ENCODE measurements around the gene STPG4.
"Not testable (repeated sequence)": the region's sequence is repeated elsewhere in the genome, so short reads cannot be mapped to it uniquely, and the experiment has no call there.

The STPG4 gene

DNA sequence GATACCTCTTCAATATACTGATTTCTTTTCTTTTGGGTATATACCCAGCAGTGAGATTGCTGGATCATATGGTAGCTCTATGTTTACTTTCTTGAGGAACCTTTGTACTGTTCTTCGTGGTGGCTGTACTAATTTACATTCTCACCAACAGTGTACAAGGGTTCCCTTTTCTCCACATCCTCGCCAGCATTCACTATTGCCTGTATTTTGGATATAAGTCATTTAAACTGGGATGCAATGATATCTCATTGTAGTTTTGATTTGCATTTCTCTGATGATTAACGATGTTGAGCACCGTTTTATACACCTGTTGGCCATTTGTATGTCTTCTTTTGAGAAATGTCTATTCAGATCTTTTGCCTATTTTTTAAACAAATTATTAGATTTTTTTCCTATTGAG, 30.4 kb downstream of the STPG4 start:
- not testable (repeated sequence) for DNase-seq

DNA sequence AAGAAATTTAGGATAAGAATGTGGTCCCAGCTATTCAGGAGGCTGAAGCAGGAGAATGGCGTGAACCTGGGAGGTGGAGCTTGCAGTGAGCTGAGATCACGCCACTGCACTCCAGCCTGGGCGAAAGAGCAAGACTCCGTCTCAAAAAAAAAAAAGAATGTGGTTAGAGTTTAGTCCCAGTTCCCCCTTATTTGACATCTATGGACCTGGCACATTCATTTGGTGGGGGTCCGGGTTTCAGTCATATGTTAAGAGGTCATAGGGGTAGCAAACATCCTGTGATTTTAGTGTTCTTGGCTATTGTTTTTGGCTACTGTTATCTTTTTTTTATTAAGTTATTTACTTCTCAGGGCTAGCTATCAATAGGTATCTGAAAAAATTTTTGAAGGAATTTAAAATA, 34.7 kb downstream of the STPG4 start:
- not testable (repeated sequence) for DNase-seq

DNA sequence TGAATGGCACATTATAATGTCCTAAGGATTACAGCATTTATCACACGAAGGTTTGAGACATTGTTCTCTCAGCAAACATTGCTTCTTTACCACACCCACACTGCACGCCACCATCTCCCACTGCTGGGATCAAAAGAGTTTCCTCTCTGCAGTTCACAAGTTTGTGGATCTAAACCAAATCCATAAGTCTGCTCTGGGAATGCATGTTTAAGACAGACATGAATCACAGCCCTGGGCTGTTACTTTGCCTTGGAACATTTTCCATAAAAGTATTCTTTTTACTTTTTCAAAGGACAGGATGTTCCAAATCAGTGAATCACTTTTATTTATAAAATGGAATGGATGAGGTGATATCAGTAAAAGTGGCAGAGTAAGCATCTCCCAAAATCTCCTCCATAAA, 36.1 kb downstream of the STPG4 start:
- DNase-seq = no peak

DNA sequence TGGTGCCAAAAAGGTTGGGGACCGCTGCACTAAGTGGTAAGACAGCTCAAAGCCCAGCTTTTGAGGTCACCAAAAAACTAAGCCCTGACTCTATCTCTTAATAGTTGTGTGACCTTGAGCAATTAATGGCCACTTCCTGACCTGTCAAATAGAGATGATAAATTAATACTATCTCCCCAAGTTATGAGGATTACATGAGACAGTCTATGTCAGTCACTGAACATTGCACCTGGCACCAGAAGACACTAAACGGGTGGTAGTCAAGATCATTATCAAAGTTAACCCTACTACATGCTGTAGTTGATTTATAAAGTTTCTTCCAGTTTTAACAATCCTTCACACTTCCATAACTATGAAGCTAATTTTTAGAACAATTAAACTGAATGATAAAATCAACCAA, 36.5 kb downstream of the STPG4 start:
- no peak for DNase-seq

DNA sequence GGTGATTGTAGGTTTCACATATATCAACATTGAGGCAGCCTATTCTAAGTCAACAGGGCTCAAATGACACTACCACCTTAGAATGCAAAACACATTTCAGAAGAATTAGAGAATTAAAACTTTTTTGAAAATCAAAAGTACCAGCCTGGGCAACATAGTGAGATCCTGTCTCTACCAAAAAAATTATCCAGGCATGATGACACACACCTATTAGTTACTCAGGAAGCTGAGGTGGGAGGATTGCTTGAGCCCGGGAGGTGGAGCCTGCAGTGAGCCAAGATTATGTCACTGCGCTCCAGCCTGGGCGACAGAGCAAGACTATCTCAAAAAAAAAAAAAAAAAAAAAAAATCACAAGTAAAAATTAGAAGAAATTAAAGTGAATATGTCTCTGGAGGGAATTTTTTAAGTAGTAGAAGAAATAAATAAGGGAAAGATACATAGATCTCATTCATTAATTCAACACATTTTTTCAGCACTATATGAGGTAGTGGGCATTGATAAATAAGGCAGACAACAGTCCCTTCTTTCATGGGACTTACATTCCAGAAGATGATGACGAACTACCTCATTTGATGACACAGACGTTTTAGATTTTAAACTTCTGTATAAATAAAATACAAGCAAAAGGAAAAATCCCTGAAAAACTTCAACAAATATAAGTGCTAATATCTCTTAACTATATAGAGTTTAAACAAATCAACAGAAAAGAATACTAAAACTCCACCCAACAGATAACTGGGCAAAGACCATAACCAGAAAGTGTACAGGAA, 42.3 kb downstream of the STPG4 start:
- DNase-seq = no peak

DNA sequence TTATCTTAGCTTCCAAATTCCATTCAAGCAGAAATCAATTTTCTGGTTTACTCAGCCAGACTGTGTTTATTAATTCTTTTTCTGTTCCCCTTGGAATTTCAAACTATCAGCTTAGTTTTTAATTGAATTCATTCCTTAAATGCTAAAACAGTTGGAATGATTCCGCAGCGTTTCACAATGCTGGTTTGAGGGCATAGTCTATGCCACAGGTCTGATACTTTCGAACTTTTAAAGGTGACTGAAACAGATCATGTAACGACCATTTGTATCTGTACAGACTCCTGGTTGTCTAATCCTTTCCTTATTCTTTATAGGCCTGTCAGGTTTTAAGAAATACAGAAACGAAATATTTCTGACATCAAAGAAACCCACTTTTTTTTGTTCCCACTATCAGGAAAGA, 45.4 kb downstream of the STPG4 start:
- DNase-seq = no peak

DNA sequence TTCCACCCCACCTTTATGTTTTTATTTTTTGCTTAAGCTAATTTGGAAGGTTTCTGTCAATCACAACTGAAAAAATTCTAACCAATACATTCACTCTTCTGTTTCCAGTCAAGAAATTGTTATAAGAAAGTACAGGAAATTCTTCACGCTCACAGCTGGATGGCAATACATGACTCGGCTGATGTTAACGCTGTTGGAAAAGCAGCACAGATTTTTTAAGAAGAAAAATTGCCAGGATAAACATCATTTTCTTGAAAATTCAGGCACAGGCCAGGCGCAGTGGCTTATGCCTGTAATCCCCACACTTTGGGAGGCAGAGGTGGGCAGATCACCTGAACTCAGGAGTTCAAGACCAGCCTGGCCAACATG, 46.1 kb downstream of the STPG4 start:
- no peak for DNase-seq

DNA sequence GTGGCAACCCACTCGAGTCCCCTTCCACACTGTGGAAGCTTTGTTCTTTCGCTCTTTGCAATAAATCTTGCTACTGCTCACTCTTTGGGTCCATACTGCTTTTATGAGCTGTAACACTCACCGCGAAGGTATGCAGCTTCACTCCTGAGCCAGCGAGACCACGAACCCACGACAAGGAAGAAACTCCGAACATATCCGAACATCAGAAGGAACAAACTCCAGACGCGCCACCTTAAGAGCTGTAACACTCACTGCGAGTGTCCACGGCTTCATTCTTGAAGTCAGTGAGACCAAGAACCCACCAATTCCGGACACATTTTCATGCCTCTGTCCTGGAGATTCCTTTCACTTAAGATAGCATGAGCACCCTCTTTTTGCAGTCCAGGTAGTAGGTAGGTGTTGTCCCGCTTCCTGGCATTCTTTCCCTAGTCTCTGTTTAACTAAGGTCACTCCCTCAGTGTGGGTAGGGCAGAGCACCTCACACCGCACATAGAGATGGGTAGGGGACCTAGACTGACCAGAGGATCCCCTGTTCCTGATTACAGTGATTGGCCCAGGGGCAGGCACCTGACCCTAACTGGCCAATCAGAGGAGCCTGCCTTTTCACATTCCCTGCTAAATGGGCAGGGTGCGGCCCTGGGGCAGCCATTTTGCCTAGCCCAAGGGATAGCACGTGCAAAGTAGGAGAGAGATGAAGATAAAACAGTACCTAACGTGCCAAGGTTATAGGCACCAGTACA, 46.7 kb downstream of the STPG4 start:
- not testable (repeated sequence) for DNase-seq

DNA sequence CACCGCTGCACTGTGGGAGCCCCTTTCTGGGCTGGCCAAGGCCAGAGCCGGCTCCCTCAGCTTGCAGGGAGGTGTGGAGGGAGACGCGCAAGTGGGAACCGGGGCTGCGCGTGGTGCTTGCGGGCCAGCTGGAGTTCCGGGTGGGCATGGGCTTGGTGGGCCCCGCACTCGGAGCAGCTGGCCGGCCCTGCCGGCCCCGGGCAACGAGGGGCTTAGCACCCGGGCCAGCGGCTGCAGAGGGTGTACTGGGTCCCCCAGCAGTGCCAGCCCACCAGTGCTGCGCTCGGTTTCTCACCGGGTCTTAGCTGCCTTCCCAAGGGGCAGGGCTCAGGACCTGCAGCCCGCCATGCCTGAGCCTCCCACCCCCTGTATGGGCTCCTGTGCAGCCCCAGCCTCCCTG, 47.9 kb downstream of the STPG4 start:
- DNase-seq = not testable (repeated sequence)

DNA sequence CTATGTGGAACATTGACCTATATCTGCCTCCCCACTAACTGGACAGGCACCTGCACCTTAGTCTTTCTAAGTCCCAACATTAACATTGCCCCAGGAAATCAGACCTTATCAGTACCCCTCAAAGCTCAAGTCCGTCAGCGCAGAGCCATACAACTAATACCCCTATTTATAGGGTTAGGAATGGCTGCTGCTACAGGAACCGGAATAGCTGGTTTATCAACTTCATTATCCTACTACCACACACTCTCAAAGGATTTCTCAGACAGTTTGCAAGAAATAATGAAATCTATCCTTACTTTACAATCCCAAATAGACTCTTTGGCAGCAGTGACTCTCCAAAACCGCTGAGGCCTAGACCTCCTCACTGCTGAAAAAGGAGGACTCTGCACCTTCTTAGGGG, 48.9 kb downstream of the STPG4 start:
- DNase-seq = not testable (repeated sequence)

DNA sequence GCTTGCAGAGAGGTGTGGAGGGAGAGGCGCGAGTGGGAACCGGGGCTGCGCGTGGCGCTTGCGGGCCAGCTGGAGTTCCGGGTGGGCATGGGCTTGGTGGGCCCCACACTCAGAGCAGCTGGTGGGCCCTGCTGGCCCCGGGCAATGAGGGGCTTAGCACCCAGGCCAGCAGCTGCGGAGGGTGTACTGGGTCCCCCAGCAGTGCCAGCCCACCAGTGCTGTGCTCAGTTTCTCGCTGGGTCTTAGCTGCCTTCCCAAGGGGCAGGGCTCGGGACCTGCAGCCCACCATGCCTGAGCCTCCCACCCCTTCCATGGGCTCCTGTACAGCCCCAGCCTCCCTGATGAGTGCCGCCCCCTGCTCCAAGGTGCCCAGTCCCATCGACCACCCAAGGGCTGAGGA, 55.4 kb downstream of the STPG4 start:
- DNase-seq = not testable (repeated sequence)

DNA sequence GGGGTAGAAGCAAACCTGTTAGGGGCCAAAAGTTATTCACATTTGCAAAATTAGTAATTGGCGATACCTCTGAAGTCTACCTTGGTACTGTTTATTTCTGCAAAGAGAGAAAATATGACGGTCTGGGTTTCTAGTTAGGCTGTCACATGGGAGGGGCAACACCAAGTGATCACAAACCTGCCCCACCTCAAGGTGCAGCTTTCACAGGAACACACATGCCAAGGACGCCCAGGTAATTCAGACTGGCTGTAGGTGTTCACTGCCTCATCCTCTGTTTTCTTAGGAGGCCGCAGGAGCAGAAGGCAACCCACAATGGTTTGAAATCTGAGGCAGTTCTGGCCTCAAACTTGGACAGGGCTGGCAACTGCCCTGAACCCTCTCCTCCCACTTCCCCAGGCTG, 56.2 kb downstream of the STPG4 start:
- no peak for DNase-seq

DNA sequence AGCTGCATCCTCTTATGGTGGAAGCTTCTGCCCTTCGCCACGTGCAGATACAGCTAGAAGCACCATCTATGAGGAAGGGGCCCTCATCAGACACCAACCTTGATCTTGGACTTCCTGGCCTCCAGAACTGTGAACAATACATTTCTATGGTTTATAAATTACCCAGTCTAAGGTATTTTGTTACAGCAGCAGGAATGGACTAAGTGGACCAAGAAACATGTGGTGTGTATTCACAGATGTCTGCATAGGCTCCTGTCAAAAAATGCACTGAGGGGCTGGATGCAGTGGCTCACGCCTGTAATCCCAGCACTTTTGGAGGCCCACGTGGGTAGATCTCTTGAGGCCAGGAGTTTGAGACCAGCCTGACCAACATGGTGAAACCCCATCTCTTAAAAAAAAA, 57.5 kb downstream of the STPG4 start:
- DNase-seq = no peak

DNA sequence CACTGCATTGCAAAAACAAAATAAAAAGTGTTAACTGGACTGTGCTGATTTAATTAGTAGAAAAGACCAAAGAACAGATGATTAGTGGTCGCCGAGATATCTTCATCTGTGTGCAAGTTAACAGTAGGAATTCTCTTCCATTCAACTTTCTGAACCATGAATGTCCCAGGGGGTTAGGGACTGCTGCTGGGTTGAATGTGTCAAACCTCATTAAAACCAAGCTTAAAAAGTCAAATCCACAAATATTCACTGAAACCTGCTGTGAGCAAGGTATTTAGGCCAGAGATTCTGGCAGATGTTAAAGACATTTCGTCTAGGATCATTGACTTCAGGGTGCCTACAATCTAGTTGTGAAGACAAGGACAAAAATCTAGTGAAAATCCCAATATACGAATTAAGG, 58.7 kb downstream of the STPG4 start:
- no peak for DNase-seq

DNA sequence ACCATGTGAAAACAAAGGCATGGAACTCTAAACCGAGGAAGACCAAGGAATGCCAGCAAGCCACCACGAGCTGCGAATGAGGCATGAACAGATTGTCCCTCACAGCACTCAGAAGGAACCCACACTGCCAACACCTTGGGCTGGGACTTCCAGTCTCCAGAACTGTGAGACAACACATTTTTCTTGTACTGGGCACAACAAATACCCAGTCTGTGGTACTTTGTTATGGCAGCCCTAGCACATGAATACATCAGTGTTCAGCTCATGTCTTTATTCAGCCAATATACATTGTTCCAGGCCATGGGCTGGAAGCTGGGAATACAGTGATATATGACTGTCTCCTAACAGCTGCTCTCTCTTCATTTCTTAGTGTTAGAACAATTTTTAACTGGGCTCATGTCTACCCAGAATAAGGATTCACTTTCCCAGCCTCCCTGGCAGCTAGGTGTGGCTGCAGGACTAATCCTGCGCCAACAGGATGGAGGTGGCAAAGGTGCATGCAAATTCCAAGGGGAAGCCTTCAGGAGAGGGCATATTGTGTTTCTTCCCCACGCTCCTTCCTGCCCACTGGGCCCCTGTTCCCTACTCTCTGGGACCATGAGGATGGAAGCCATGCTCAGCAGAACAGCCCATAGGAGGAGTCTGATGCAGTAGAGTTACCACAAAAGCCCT, 59.6 kb downstream of the STPG4 start:
- no peak for DNase-seq

DNA sequence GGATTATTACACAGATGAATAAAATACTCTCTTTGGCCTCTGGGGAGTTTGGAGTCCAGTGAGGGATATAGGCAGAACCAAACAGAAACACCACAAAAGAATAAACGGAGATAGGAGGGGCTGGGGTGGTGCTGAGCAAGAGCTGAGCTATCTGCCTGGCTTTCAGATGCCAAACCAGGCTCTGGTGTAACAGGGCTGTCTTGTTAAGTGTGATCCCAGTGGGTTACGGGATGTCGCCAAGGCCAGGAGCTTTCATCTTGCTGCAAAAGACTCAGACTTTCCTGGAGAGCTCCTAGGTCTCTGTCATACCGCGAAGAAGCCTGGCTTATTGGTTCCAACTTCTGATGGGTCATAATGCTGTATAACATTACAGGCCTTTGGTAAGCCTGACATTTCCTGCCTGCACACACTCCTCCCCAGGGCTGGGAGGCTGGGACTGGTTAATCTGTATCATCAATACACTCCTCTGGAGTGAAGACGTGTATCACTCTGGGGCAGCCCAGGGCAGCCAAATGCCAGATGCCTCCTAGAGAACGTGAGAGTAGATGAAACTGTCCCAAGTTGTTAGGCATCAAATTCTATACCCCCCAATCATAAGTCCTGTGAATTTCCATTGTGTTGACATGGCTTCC, 60.5 kb downstream of the STPG4 start:
- DNase-seq = no peak

DNA sequence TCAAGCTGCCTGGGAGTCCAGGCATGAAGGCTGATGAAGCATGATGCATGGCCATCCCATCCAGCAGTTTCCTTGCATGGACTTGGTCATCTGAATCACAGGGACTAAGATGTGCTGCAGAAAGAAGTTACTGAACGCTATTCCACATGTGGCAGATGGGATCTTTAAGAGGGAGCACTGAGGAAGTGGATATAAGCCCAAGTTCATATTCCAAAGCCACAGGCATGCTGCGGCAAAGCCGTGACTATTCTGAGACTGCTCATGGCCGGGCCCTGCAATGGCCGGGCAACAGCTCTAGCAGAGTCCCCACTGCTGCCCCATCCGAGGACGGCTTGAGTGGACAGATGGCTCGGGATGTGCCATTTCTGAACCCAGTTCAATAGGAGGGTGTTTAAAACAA, 61.5 kb downstream of the STPG4 start:
- no peak for DNase-seq

DNA sequence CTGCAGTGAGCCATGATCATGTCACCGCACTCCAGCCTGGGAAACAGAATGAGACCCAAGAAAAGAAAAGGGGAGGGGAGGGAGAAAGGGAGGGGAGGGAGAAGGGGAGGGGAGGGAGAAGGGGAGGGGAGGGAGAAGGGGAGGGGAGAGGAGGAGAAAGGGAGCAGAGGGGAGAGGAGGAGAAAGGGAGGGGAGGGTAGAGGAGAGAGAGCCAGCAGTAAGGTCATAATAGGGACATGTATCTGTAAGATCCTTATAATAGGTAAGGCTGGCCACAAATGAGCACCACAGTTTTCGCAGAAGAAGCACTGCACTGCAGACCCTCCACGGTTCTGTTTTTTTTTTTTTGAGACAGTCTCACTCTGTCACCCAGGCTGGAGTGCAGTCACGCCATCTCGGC, 62.6 kb downstream of the STPG4 start:
- DNase-seq = no peak

DNA sequence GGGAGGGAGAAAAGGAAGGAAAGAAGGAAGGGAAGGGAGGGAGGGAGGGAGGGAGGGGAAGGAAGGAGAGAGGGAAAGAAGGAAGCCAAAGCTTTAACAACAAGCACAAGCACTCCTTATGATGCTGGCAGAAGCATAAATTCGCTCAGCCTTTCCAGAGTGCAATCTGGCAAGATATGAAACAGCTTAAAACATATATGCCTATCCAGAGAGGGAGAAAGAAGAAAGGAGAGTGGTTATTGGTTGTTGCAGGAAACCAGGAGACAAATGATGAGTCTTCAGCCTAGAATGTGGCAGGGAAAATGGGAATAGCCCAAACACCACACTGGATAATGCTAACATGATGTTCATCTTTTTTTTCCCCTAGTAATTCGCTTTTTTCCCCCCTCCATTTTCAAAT, 64.0 kb downstream of the STPG4 start:
- DNase-seq = no peak

DNA sequence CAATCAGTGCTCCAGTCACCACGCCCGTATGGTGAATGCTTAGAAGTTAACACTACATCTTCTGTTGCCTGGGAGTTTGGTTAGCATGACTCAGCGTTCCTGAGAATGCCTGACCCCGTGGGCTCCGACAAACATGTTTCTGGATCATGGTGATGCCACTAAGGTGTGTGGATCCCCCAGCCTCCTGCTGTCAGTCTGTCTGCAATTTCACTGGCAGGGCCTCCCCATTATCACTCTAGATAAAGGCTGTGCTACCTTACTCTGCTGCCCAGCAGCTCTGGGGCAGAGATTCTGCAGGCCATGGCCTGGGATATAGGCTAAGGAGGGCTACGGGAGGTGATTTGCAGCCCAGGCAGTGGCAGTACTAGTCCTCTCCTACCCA, 66.0 kb downstream of the STPG4 start:
- DNase-seq = peak; percentile 31

DNA sequence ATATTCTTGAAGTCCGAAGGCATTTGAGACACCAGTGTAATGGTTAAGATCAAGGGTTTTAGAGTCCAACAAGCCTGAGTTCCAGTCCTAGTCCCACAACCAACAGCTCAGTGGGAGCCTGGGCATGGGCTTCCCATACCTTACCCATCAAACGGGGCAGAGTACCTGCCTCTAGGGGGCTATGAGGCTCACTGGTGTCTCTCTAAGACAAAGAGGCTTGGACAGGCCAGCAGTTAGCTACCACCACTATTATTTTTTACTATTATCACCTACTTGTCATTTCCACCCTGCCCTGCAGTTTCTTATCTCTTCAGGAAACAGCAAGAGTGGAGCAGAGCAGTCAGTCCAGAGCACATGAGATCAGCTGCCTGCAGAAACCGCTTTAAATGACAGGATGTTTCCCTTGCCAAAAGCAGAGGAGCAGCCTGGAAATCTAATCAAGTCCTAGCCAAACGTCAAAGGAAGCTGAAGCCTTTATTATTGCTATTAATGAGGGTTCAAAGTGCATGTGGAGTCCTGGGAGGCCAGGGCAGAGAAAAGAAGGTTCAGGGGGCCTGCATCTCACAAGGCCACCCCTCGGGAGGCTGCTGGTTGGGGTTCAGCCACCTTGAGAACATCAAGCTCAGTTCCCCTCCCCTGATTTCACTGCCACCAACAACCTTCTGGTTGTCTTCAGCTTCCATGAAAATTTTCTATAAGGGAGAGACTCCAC, 66.6 kb downstream of the STPG4 start:
- peak; percentile 41 for DNase-seq

DNA sequence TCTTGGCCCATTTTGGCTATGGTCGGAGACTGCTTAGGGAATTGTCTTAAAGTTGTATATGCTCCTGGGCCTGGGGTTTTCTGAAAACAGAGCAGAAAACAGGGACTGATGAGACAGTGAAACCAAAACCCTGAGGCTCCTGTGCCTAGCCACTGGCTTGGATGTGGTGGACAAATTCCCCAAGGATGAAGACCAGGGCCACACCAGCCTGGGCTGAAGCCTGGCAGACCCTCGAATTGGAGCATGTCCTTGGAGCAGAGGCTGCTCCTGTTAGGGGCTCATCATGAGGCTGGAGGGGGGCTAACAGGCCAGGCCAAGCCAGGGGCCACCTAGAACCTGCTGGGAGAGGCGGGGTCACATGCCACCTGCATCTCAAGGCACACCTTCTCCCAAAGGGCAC, 68.1 kb downstream of the STPG4 start:
- DNase-seq = no peak

DNA sequence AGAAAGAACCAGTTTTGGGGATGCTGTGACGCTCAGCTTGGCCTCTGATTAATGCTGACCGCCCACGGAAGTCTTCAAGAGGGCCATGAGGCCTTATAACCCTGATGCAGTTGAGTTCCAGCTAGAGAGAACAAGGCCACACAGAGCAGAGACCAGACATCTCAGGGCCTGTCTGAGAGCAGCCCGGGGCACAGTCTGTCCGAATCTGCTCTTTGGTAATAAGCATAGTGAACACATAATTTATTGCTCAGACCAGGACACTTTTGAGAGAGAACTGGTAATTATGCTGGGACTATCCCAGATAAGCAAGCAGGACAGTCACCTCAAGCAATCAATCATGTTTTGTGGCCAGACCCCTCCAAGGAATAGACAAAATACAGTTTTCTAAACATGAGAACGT, 68.5 kb downstream of the STPG4 start:
- no peak for DNase-seq
